Pancreas (tissue), 10 donors: ENCODE results near the gene HBEGF. TPM values are rescaled to one million over a fixed set of nuclear protein-coding genes. Genes with fewer than 3 reads are reported as not detected.
A peak's percentile ranks its signal among the peaks of the same experiment; 100 is the strongest.

ENCODE experiments used
- ATAC-seq, 4 donors: fragments of 200-7000 bp; cut with Tn5 transposase; one replicate each; pipeline versions ENCODE4 v1.8.0 to v1.9.1; 2020; ENCODE audit warnings: mild to moderate bottlenecking in 4 of 4, moderate library complexity in 4 of 4
- DNase-seq, 6 donors: peaks; one replicate each; pipeline ENCODE4 v3.0.0-alpha.2; 2020
- FAIRE-seq: peaks from 2 replicates; lab custom pipeline; 2012; peaks lifted over from hg19 to GRCh38; lab: Jason Lieb, UNC
- H3K27ac ChIP-seq, 4 donors: fragments of 200-600 bp; sonication (generic); 1 replicate in 3 of 4; 2 replicates in 1 of 4; pipeline versions ENCODE4 v1.5.0 to v1.8.0; 2020
- H3K27me3 ChIP-seq, 4 donors: fragments of 200-600 bp; one replicate each; pipeline ENCODE4 v1.8.0; 2021
- H3K36me3 ChIP-seq, 3 donors: fragments of 200-600 bp; sonication (generic) in 1 of 3; one replicate each; pipeline versions ENCODE4 v1.5.0 to v1.8.0; 2020 to 2021
- H3K4me1 ChIP-seq, 3 donors: fragments of 200-600 bp; one replicate each; pipeline ENCODE4 v1.8.0; 2021
- H3K4me3 ChIP-seq, 4 donors: fragments of 200-600 bp; sonication (generic) in 2 of 4; one replicate each; pipeline versions ENCODE4 v1.5.0 to v1.8.0; 2020 to 2021
- H3K9me3 ChIP-seq, 4 donors: fragments of 200-600 bp; one replicate each; pipeline ENCODE4 v1.8.0; 2021
- CTCF ChIP-seq, 4 donors: fragments of 200-600 bp; sonication (generic) in 3 of 4; IDR thresholded peaks; one replicate each; pipeline versions ENCODE4 v1.5.0 to v1.8.0; 2021; ENCODE audit warnings: antibody characterized with exemption in 4 of 4
- WGBS, 2 donors: extraction: QIAGEN DNeasy Blood & Tissue Kit; methylation state at CpG; one replicate each; pipeline ENCODE4 v1.1.7; 2013; 5-methylcytosine and 5-hydroxymethylcytosine counted together
- intact Hi-C, 3 donors: fragments of 100-400 bp; cut with DNase I; formaldehyde crosslinking; loops; one replicate each; pipeline versions ENCODE4 v1.11.1 to v1.14.2; 2022
- polyA plus RNA-seq, 2 donors: library from polyadenylated mRNA; stranded (reverse); fragments of 200-250 nt; gene quantifications; one replicate each; pipeline ENCODE4 v1.2.3, GENCODE V29; 2013
- total RNA-seq, 6 donors: library from RNA; stranded (reverse); fragmentation: NEBNext Ultra II Directional in 4 of 6; extraction: Animal tissue kit (Norgen Biotek cat#: 25700) in 4 of 6; gene quantifications; one replicate each; pipeline versions ENCODE4 v1.2.1 to v1.2.4, GENCODE V29; 2021 to 2023
- donor health status: healthy with polysubstance abuse.
- donor health status: DM: no; HTN: no; CAD: no; lungs with moderate emphysema.
- donor health status: DM: no; HTN: no; CAD: no.
- donor health status: control.
- donor health status: control.
- donor health status: Bipolar disorder and iron deficiency.
- donor health status: DM: yes; HTN: yes; CAD: no.
- donor health status: DM: no; HTN: no; CAD: no.
- donor health status: DM: no; HTN: no; CAD: no.
- donor health status: DM: yes; HTN: yes; CAD: no.

Gene HBEGF
- total and polyA plus RNA-seq, 8 donors = 0.97 to 5.0 (median 2.0) TPM

- 68 to 80% methylated on average over 4 of the region's 4 CpGs for WGBS, 2 donors
- no peaks in the 10 kb centered on the region for H3K36me3 ChIP-seq
- no peaks in the 10 kb centered on the region for H3K4me1 ChIP-seq
- no peak for TF ChIP-seq CTCF (IDR thresholded peaks at IDR 0.05)
- ATAC-seq = no peak
- no peak for FAIRE-seq
- H3K27me3 ChIP-seq = no peaks in the 10 kb centered on the region
- H3K4me3 ChIP-seq = no peak overlapping the region
- DNase-seq = no peak
- no peak overlapping the region for H3K27ac ChIP-seq
- H3K9me3 ChIP-seq = no peaks in the 10 kb centered on the region
- intact Hi-C loops = no loop called here
Measured at GRCh38 chr5:140358738-140359310, 12.4 kb upstream of the HBEGF start.

- FAIRE-seq = no peak
- intact Hi-C loops = no loop called here
- WGBS, 2 donors = 0 to 1% methylated on average over 18 of the region's 18 CpGs
- ATAC-seq = peak; percentile 92 to 98 (median 96)
- H3K4me3 ChIP-seq = peak overlapping the region in 1 of 4 donors; percentile 14
- H3K4me1 ChIP-seq = no peaks in the 10 kb centered on the region
- H3K9me3 ChIP-seq = no peaks in the 10 kb centered on the region
- H3K36me3 ChIP-seq = no peaks in the 10 kb centered on the region
- H3K27me3 ChIP-seq = no peaks in the 10 kb centered on the region
- peak; percentile 70 to 93 (median 84) for DNase-seq
- no peak overlapping the region for H3K27ac ChIP-seq
- peak; percentile 61 to 85 (median 80) for TF ChIP-seq CTCF (IDR thresholded peaks at IDR 0.05)
Measured at GRCh38 chr5:140357726-140358093, 11.3 kb upstream of the HBEGF start.

- Histone ChIP-seq H3K27ac (no peak overlapping the region), H3K4me3 (peak overlapping the region in 1 of 4 donors; percentile 14), H3K27me3 (no peaks in the 10 kb centered on the region), H3K36me3 (no peaks in the 10 kb centered on the region), H3K4me1 (no peaks in the 10 kb centered on the region), H3K9me3 (no peaks in the 10 kb centered on the region)
- intact Hi-C loops = no loop called here
- WGBS, 2 donors = 26 to 31% methylated on average over 10 of the region's 10 CpGs
- FAIRE-seq (no peak), DNase-seq (no peak), ATAC-seq (peak in 3 of 4 donors; percentile 7 to 35 (median 8))
- no peak for TF ChIP-seq CTCF (IDR thresholded peaks at IDR 0.05)
Measured at GRCh38 chr5:140356853-140357725, 10.7 kb upstream of the HBEGF start.

- TF ChIP-seq CTCF (IDR thresholded peaks at IDR 0.05) = no peak
- 83 to 88% methylated on average over 7 of the region's 7 CpGs for WGBS, 2 donors
- ATAC-seq (no peak), DNase-seq (no peak), FAIRE-seq (no peak)
- no peaks in the 10 kb centered on the region for H3K36me3 ChIP-seq
- H3K9me3 ChIP-seq = no peaks in the 10 kb centered on the region
- intact Hi-C loops = no loop called here
- H3K4me1 ChIP-seq = no peaks in the 10 kb centered on the region
- H3K4me3 ChIP-seq = no peak overlapping the region
- no peaks in the 10 kb centered on the region for H3K27me3 ChIP-seq
- no peak overlapping the region for H3K27ac ChIP-seq
Measured at GRCh38 chr5:140355546-140355945, 9.1 kb upstream of the HBEGF start.
